Measurements from ENCODE around the gene CUL1. TPM values are rescaled to one million over a fixed set of nuclear protein-coding genes. Genes with fewer than 3 reads are reported as not detected.

CUL1 gene
- total RNA-seq, 6 experiments from 2014 or later = 42.9 to 50.9 (median 49.2) TPM

- no peak overlapping the region for H3K27ac Mint-ChIP-seq
- no peak for DNase-seq
- no peaks in the 10 kb centered on the region for H3K36me3 Mint-ChIP-seq (ENCODE audit: low read depth)
- peaks cover 10% of the 10 kb centered on the region for H3K27me3 Mint-ChIP-seq (ENCODE audit: insufficient read depth)
- no peaks in the 10 kb centered on the region for H3K9me3 Mint-ChIP-seq
- TF ChIP-seq CTCF (IDR thresholded peaks at IDR 0.05) = no peak
- no peak overlapping the region for H3K4me3 Mint-ChIP-seq
- H3K4me1 Mint-ChIP-seq (ENCODE audit: low read depth) = no peaks in the 10 kb centered on the region
These were observed 36.1 kb upstream of the CUL1 start for GRCh38 chr7:148662646-148663045.

- no peaks in the 10 kb centered on the region for H3K36me3 Mint-ChIP-seq (ENCODE audit: low read depth)
- no peak overlapping the region for H3K4me3 Mint-ChIP-seq
- no peak for TF ChIP-seq CTCF (IDR thresholded peaks at IDR 0.05)
- DNase-seq = no peak
- H3K27me3 Mint-ChIP-seq (ENCODE audit: insufficient read depth) = peaks cover 11% of the 10 kb centered on the region
- no peaks in the 10 kb centered on the region for H3K9me3 Mint-ChIP-seq
- H3K4me1 Mint-ChIP-seq (ENCODE audit: low read depth) = no peaks in the 10 kb centered on the region
- H3K27ac Mint-ChIP-seq = no peak overlapping the region
These were observed 34.4 kb upstream of the CUL1 start for GRCh38 chr7:148664324-148664723.

GRCh38 chr7:148665221-148665620 lies 33.5 kb upstream of the CUL1 start:
- no peak for TF ChIP-seq CTCF (IDR thresholded peaks at IDR 0.05)
- Mint-ChIP-seq H3K4me1 (ENCODE audit: low read depth) (peaks cover 4% of the 10 kb centered on the region), H3K9me3 (no peaks in the 10 kb centered on the region), H3K4me3 (no peak overlapping the region), H3K36me3 (ENCODE audit: low read depth) (no peaks in the 10 kb centered on the region), H3K27ac (no peak overlapping the region), H3K27me3 (ENCODE audit: insufficient read depth) (peaks cover 11% of the 10 kb centered on the region)
- DNase-seq = no peak

- Mint-ChIP-seq H3K27ac (no peak overlapping the region), H3K4me1 (ENCODE audit: low read depth) (peaks cover 17% of the 10 kb centered on the region), H3K4me3 (no peak overlapping the region), H3K9me3 (no peaks in the 10 kb centered on the region), H3K36me3 (ENCODE audit: low read depth) (peaks cover 3% of the 10 kb centered on the region; the same call in 1 of the 2 replicates), H3K27me3 (ENCODE audit: insufficient read depth) (peaks cover 6% of the 10 kb centered on the region)
- TF ChIP-seq CTCF (IDR thresholded peaks at IDR 0.05) = no peak
- DNase-seq = no peak
These were observed 28.8 kb upstream of the CUL1 start for GRCh38 chr7:148669927-148670326.

GRCh38 chr7:148670374-148670773 lies 28.3 kb upstream of the CUL1 start:
- Mint-ChIP-seq H3K27ac (no peak overlapping the region), H3K4me3 (no peak overlapping the region), H3K9me3 (no peaks in the 10 kb centered on the region), H3K4me1 (ENCODE audit: low read depth) (peaks cover 17% of the 10 kb centered on the region), H3K27me3 (ENCODE audit: insufficient read depth) (peaks cover 7% of the 10 kb centered on the region), H3K36me3 (ENCODE audit: low read depth) (peaks cover 3% of the 10 kb centered on the region; the same call in 1 of the 2 replicates)
- TF ChIP-seq CTCF (IDR thresholded peaks at IDR 0.05) = no peak
- DNase-seq = no peak

GRCh38 chr7:148670807-148671206 lies 27.9 kb upstream of the CUL1 start:
- Mint-ChIP-seq H3K9me3 (no peaks in the 10 kb centered on the region), H3K36me3 (ENCODE audit: low read depth) (peaks cover 3% of the 10 kb centered on the region; the same call in 1 of the 2 replicates), H3K27me3 (ENCODE audit: insufficient read depth) (peaks cover 7% of the 10 kb centered on the region), H3K27ac (no peak overlapping the region), H3K4me1 (ENCODE audit: low read depth) (peaks cover 17% of the 10 kb centered on the region), H3K4me3 (no peak overlapping the region)
- no peak for TF ChIP-seq CTCF (IDR thresholded peaks at IDR 0.05)
- DNase-seq = no peak
